ENCODE data around the gene KMT2B. TPM values are rescaled to one million over a fixed set of nuclear protein-coding genes. Genes with fewer than 3 reads are reported as not detected.
"Not testable (repeated sequence)": the region's sequence is repeated elsewhere in the genome, so short reads cannot be mapped to it uniquely, and the experiment has no call there.

The KMT2B gene
- total RNA-seq, 1 experiment from 2014 or later, result 7.4 TPM

DNA sequence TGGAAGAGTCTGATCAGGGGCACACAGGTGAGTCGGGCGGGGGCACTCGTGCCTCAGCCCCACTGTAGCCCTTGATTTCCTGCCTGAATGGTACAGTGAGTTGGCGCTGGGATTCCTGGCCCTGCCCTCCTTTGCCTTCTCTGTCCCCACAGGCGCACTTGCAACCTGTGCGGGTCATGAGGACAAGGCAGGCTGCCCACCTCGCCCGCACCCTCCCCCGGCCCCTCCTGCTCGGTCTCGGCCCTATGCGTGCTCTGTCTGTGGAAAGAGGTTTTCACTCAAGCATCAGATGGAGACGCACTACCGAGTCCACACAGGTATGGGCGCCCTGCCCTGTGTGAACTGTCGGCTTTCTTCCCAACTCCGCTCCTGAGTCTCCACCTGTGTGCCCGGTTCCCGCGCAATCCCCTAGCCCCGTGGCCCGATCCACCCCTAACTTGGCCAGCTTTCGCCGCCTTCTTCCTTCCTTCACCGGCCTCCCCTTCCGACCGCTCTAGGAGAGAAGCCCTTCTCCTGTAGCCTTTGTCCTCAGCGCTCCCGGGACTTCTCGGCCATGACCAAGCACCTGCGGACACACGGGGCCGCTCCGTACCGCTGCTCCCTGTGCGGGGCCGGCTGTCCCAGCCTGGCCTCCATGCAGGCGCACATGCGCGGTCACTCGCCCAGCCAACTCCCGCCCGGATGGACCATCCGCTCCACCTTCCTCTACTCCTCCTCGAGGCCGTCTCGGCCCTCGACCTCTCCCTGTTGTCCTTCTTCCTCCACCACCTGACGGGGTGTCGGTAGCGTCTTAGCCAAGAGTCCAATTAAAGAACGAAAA lies 1.6 kb upstream of the KMT2B start:
- peak overlapping the region; percentile 55 for H3K4me3 ChIP-seq
- no peak overlapping the region for H3K27ac ChIP-seq
- peak in 1 of 2 experiments; percentile 56 for DNase-seq (ENCODE audit: low read depth in 1 of 2, low spot score in 2 of 2)
- peaks cover 22% of the 10 kb centered on the region for H3K4me1 ChIP-seq (replicated peaks)
- no peaks in the 10 kb centered on the region for H3K27me3 ChIP-seq (replicated peaks)
- peaks cover 24% of the 10 kb centered on the region for H3K36me3 ChIP-seq
- no peaks in the 10 kb centered on the region for H3K9me3 ChIP-seq (replicated peaks)

DNA sequence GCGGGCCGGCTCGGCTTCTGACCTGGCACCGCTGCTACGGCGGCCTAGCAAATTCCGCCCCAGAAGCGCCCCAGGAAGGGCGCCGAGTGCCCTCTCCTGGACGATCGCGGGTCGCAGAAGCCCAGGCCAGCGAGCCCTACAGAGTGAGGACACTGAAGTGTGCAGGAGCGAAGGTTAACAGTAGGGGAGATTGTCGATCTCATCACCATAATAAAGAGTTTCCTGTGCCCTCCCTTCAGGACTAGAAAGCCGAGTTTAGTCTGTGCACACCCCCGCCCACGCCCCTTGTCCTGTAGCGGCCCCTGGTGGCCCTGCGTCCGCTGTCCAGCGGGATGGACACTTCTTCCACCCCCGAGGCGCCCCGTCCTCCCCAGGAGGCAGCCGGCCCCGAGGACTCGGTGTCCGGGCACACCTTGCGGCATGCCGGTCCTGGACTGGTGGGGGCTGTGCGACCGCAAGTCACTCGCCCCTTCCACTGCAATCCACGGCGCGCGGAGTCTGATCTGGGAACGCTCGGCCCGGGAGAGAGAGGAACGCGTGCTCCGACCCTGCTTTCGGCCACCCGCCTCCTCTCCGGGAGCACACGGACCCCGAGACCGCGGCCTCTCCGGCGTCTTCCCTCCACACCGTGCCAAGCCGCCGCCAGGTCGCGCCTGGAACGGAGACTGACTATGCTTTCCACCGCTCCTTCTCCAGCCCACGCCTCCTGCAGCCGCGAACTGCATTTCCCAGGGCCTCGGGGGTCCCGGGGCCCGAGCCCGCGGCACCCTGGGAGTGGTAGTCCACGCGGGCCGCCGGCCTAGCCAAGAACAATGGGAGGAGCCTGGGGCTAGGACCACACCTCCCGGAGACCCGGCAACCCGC lies 770 bp upstream of the KMT2B start:
- DNase-seq (ENCODE audit: low read depth in 1 of 2, low spot score in 2 of 2), result peak; percentile 89 to 91
- Histone ChIP-seq H3K36me3 (peaks cover 32% of the 10 kb centered on the region), H3K27ac (peak overlapping the region; percentile 61), H3K27me3 (replicated peaks) (no peaks in the 10 kb centered on the region), H3K9me3 (replicated peaks) (no peaks in the 10 kb centered on the region), H3K4me1 (replicated peaks) (peaks cover 22% of the 10 kb centered on the region), H3K4me3 (peak overlapping the region; percentile 55)

DNA sequence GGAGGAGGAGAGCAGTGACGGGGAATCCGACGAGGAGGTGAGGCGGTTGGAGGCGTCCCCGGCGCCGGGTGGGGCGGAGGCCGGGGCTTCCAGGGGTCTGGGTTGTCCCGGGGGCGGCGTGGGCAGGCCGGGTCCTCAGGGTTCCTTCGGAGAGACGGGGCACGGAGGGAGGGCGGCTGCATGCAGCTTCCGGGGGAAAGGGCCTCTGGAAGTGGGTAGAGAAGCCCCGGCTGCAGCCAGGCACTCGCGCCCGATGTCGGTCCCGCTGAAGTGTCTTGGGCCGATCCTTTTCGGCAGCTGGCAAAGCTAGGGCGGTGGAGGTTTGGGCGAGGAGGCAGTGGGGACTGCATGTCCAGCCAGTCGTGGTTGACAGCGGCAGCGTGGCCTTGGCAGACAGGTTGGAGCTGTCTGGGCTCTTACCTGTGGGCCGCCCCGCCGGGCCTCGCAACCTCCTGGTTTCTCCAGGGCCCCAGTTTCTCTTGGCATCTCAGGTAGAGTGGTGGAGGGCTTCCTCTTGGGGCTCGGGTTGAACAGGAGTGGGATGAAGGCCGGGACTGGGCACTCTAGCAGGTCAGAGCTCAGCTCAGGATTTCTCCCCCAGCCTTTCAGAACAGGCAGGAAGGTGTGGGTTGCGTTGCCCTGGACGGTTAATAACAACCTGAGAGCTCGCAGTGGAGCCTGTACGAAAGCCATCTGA lies 690 bp downstream of the KMT2B start:
- Histone ChIP-seq H3K36me3 (peaks cover 47% of the 10 kb centered on the region), H3K4me1 (replicated peaks) (peaks cover 22% of the 10 kb centered on the region), H3K27ac (peak overlapping the region; percentile 64), H3K4me3 (peak overlapping the region; percentile 55), H3K27me3 (replicated peaks) (no peaks in the 10 kb centered on the region), H3K9me3 (replicated peaks) (no peaks in the 10 kb centered on the region)
- peak; percentile 12 to 52 for DNase-seq (ENCODE audit: low read depth in 1 of 2, low spot score in 2 of 2)

DNA sequence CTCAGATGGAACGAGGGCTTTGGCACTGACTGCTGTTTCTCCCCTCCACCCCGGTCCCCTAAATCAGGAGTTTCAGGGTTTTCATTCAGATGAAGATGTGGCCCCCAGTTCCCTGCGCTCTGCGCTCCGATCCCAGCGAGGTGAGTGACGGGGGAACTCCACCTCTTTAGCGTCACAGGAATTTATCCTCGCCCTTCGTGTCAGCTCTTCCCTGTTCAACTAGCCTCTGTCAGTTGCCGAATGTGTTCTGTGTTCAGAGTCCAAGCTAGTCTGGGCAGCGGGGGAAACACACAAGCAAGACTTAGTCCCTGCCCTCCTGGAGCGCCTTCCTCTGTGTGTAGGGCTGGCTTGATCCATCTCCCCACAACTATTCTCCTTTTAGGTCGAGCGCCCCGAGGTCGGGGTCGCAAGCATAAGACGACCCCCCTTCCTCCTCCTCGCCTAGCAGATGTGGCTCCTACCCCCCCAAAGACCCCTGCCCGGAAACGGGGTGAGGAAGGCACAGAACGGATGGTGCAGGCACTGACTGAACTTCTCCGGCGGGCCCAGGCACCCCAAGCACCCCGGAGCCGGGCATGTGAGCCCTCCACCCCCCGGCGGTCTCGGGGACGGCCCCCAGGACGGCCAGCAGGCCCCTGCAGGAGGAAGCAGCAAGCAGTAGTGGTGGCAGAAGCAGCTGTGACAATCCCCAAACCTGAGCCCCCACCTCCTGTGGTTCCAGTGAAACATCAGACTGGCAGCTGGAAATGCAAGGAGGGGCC lies 1.8 kb downstream of the KMT2B start:
- H3K9me3 ChIP-seq (replicated peaks), result no peaks in the 10 kb centered on the region

DNA sequence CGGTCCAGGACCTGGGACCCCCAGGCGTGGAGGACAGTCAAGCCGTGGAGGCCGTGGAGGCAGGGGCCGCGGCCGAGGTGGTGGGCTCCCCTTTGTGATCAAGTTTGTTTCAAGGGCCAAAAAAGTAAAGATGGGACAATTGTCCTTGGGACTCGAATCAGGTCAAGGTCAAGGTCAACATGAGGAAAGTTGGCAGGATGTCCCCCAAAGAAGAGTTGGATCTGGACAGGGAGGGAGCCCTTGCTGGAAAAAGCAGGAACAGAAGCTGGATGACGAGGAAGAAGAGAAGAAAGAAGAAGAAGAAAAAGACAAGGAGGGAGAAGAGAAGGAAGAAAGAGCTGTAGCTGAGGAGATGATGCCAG lies 2.3 kb downstream of the KMT2B start:
- Histone ChIP-seq H3K4me1 (replicated peaks) (peaks cover 22% of the 10 kb centered on the region), H3K4me3 (no peak overlapping the region), H3K27ac (no peak overlapping the region), H3K27me3 (replicated peaks) (no peaks in the 10 kb centered on the region), H3K36me3 (peaks cover 63% of the 10 kb centered on the region), H3K9me3 (replicated peaks) (no peaks in the 10 kb centered on the region)
- DNase-seq (ENCODE audit: low read depth in 1 of 2, low spot score in 2 of 2), result no peak

More for the DNA sequence above, 1.8 kb downstream of the KMT2B start:
- Histone ChIP-seq H3K4me1 (replicated peaks) (peaks cover 22% of the 10 kb centered on the region), H3K27ac (no peak overlapping the region), H3K27me3 (replicated peaks) (no peaks in the 10 kb centered on the region), H3K36me3 (peaks cover 58% of the 10 kb centered on the region), H3K4me3 (peak overlapping the region; percentile 55)
- peak in 1 of 2 experiments; percentile 43 for DNase-seq (ENCODE audit: low read depth in 1 of 2, low spot score in 2 of 2)

DNA sequence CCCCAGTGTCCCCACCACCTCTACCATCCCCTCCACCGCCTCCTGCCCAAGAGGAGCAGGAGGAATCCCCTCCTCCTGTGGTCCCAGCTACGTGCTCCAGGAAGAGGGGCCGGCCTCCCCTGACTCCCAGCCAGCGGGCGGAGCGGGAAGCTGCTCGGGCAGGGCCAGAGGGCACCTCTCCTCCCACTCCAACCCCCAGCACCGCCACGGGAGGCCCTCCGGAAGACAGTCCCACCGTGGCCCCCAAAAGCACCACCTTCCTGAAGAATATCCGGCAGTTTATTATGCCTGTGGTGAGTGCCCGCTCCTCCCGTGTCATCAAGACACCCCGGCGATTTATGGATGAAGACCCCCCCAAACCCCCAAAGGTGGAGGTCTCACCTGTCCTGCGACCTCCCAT lies 2.8 kb downstream of the KMT2B start:
- peaks cover 68% of the 10 kb centered on the region for H3K36me3 ChIP-seq
- H3K9me3 ChIP-seq (replicated peaks), result no peaks in the 10 kb centered on the region
- H3K27ac ChIP-seq, result no peak overlapping the region
- peaks cover 22% of the 10 kb centered on the region for H3K4me1 ChIP-seq (replicated peaks)
- DNase-seq (ENCODE audit: low read depth in 1 of 2, low spot score in 2 of 2), result no peak
- H3K4me3 ChIP-seq, result no peak overlapping the region
- H3K27me3 ChIP-seq (replicated peaks), result no peaks in the 10 kb centered on the region

DNA sequence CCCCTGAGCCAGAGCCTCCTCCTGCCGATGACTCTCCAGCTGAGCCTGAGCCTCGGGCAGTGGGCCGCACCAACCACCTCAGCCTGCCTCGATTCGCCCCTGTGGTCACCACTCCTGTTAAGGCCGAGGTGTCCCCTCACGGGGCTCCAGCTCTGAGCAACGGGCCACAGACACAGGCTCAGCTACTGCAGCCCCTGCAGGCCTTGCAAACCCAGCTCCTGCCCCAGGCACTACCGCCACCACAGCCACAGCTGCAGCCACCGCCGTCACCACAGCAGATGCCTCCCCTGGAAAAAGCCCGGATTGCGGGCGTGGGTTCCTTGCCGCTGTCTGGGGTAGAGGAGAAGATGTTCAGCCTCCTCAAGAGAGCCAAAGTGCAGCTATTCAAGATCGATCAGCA lies 3.6 kb downstream of the KMT2B start:
- peak in 1 of 2 experiments; percentile 37 for DNase-seq (ENCODE audit: low read depth in 1 of 2, low spot score in 2 of 2)
- Histone ChIP-seq H3K4me1 (replicated peaks) (peaks cover 15% of the 10 kb centered on the region), H3K36me3 (peaks cover 76% of the 10 kb centered on the region), H3K9me3 (replicated peaks) (no peaks in the 10 kb centered on the region), H3K27me3 (replicated peaks) (no peaks in the 10 kb centered on the region), H3K4me3 (no peak overlapping the region), H3K27ac (no peak overlapping the region)

DNA sequence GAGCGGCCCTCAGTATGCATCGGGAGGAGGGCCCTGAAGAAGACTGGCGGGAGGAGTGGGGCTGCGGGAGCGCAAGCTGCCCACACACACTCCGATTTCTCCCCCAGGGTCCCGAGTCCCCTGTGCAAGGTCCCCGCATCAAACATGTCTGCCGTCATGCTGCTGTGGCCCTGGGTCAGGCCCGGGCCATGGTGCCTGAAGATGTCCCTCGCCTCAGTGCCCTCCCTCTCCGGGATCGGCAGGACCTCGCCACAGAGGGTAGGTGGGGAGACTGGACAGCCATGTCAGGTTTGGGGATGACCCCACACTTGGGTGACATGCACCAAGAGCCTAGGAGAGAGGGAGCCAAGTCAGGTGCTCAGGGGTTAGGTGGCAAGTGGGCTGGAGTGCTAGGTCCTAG lies 4.7 kb downstream of the KMT2B start:
- DNase-seq (ENCODE audit: low read depth in 1 of 2, low spot score in 2 of 2), result no peak
- peaks cover 85% of the 10 kb centered on the region for H3K36me3 ChIP-seq

DNA sequence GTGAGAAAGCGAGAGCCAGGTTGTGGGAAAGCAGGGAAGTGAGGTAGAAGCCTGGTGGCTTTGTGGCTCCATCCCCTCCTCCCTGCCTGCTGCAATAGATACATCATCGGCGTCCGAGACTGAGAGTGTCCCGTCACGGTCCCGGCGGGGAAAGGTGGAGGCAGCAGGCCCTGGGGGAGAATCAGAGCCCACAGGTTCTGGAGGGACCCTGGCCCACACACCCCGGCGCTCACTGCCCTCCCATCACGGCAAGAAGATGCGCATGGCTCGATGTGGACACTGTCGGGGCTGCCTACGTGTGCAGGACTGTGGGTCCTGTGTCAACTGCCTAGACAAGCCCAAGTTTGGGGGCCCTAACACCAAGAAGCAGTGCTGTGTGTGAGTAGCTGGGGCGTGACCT lies 5.1 kb downstream of the KMT2B start:
- DNase-seq (ENCODE audit: low read depth in 1 of 2, low spot score in 2 of 2), result no peak
- peaks cover 7% of the 10 kb centered on the region for H3K4me1 ChIP-seq (replicated peaks)
- H3K36me3 ChIP-seq, result peaks cover 89% of the 10 kb centered on the region
- H3K27me3 ChIP-seq (replicated peaks), result no peaks in the 10 kb centered on the region
- H3K27ac ChIP-seq, result no peak overlapping the region
- no peaks in the 10 kb centered on the region for H3K9me3 ChIP-seq (replicated peaks)
- H3K4me3 ChIP-seq, result no peak overlapping the region

More for the DNA sequence above, 4.7 kb downstream of the KMT2B start:
- no peak overlapping the region for H3K4me3 ChIP-seq
- no peaks in the 10 kb centered on the region for H3K27me3 ChIP-seq (replicated peaks)
- H3K4me1 ChIP-seq (replicated peaks), result peaks cover 7% of the 10 kb centered on the region
- no peak overlapping the region for H3K27ac ChIP-seq
- no peaks in the 10 kb centered on the region for H3K9me3 ChIP-seq (replicated peaks)

DNA sequence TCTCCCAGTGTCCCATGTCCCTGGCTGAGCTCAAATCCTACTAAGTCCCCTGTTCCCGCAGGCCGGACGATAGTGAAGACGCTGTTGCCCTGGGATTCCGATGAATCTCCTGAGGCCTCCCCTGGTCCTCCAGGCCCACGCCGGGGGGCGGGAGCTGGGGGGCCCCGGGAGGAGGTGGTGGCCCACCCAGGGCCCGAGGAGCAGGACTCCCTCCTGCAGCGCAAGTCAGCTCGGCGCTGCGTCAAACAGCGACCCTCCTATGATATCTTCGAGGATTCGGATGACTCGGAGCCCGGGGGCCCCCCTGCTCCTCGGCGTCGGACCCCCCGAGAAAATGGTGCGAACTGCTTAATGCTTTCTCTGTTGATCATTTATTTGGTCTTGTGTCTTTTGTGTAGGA lies 5.9 kb downstream of the KMT2B start:
- Histone ChIP-seq H3K9me3 (replicated peaks) (no peaks in the 10 kb centered on the region), H3K27me3 (replicated peaks) (no peaks in the 10 kb centered on the region), H3K4me3 (no peak overlapping the region), H3K27ac (no peak overlapping the region), H3K4me1 (replicated peaks) (peaks cover 7% of the 10 kb centered on the region), H3K36me3 (peaks cover 92% of the 10 kb centered on the region)
- DNase-seq (ENCODE audit: low read depth in 1 of 2, low spot score in 2 of 2), result no peak

DNA sequence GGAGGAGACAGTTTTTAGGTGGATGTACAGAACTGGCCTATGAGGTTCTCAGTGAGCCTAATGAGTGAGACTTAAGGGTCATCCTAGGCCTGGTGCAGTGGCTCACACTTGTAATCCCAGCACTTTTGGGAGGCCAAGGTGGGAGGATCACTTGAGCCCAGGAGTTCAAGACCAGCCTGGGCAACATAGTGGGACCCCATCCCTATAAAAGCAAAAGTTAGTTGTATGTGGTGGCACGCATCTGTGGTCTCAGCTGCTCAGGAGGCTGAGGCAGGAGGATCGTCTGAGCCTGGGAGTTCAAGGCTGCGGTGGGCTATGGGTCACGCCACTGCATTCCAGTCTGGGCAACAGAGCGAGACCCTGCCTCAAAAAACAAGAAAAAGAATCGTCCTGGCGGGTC lies 6.3 kb downstream of the KMT2B start:
- DNase-seq (ENCODE audit: low read depth in 1 of 2, low spot score in 2 of 2); H3K4me1 ChIP-seq (replicated peaks); H3K9me3 ChIP-seq (replicated peaks); H3K4me3 ChIP-seq; H3K27ac ChIP-seq; H3K27me3 ChIP-seq (replicated peaks): not testable (repeated sequence)
- peaks cover 93% of the 10 kb centered on the region for H3K36me3 ChIP-seq

DNA sequence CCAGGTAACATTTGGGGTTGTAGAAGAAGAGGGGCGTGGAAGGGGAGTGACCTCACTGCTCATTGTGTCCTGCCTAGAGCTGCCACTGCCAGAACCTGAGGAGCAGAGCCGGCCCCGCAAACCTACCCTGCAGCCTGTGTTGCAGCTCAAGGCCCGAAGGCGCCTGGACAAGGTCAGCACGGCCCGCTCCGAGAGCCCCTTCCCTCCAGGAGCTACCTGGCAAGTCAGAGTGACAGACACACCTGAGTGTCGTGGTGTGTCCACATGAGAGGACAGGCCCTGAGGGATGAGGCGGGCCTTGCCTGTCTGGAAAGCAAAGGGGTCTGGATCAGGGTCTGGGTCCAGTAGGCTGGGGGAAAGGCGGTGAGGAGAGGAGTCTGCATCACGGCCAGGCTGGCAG lies 6.8 kb downstream of the KMT2B start:
- Histone ChIP-seq H3K27ac (no peak overlapping the region), H3K36me3 (peaks cover 93% of the 10 kb centered on the region), H3K4me1 (replicated peaks) (no peaks in the 10 kb centered on the region; the same call in 1 of the 2 replicates), H3K4me3 (no peak overlapping the region), H3K9me3 (replicated peaks) (no peaks in the 10 kb centered on the region), H3K27me3 (replicated peaks) (no peaks in the 10 kb centered on the region)
- no peak for DNase-seq (ENCODE audit: low read depth in 1 of 2, low spot score in 2 of 2)

DNA sequence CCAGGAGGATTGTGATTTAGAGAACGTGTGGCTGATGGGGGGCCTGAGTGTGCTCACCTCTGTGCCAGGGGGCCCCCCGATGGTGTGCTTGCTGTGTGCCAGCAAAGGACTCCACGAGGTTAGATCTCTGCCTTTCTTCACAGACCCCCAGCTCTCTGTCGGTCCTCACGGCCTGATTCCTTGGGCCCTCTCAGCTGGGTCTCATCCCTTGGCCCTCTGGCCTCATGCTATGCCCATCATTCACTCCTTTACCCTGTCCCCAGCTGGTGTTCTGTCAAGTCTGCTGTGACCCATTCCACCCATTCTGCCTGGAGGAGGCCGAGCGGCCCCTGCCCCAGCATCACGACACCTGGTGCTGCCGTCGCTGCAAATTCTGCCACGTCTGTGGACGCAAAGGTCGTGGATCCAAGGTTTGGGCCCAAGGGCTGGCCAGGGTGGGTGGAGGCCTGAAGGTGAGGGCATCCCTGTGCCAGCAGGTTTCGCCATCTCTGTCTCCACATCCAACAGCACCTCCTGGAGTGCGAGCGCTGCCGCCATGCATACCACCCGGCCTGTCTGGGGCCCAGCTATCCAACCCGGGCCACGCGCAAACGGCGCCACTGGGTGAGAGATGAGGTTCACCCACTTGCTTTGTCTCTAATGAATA lies 7.5 kb downstream of the KMT2B start:
- peaks cover 94% of the 10 kb centered on the region for H3K36me3 ChIP-seq

More for the DNA sequence above, 7.5 kb downstream of the KMT2B start:
- H3K27ac ChIP-seq, result no peak overlapping the region
- no peaks in the 10 kb centered on the region for H3K9me3 ChIP-seq (replicated peaks)
- no peak overlapping the region for H3K4me3 ChIP-seq
- DNase-seq (ENCODE audit: low read depth in 1 of 2, low spot score in 2 of 2), result no peak
- H3K27me3 ChIP-seq (replicated peaks), result no peaks in the 10 kb centered on the region
- no peaks in the 10 kb centered on the region for H3K4me1 ChIP-seq (replicated peaks)
